ENCODE results near the gene SYNDIG1. TPM values are rescaled to one million over a fixed set of nuclear protein-coding genes. Genes with fewer than 3 reads are reported as not detected.

Gene SYNDIG1
- total RNA-seq, 2 donors from 2014 or later, result 0.78 TPM; not detected in 1

GRCh38 chr20:24468401-24469115 lies 871 bp upstream of the SYNDIG1 start:
- TF ChIP-seq CTCF (IDR thresholded peaks at IDR 0.05) (no peak), POLR2A (IDR thresholded peaks at IDR 0.05) (no peak)
- no peak for ATAC-seq
- H3K4me1 ChIP-seq, result peaks cover 20% of the 10 kb centered on the region
- H3K9me3 ChIP-seq, result no peaks in the 10 kb centered on the region
- 28 to 34% methylated on average over 21 to 23 of the region's 23 CpGs for WGBS, 2 donors
- H3K36me3 ChIP-seq (replicated peaks in 1 of 2; ENCODE audit: insufficient read depth in 1 of 2, low read depth in 2 of 2), result no peaks in the 10 kb centered on the region
- H3K4me3 ChIP-seq, result no peak overlapping the region
- intact Hi-C loops (cut with DNase I), result no loop called here
- H3K27ac ChIP-seq, result no peak overlapping the region
- H3K27me3 ChIP-seq, result peaks cover 0 to 9% of the 10 kb centered on the region in 2 donors
- DNase-seq, result no peak

GRCh38 chr20:24469894-24470745 lies 691 bp downstream of the SYNDIG1 start:
- no peak overlapping the region for H3K27ac ChIP-seq
- DNase-seq (no peak), ATAC-seq (no peak)
- peaks cover 0 to 9% of the 10 kb centered on the region in 2 donors for H3K27me3 ChIP-seq
- 0 to 1% methylated on average over 29 to 60 of the region's 62 CpGs for WGBS, 2 donors
- intact Hi-C loops (cut with DNase I), result no loop called here
- H3K4me3 ChIP-seq, result no peak overlapping the region
- H3K36me3 ChIP-seq (replicated peaks in 1 of 2; ENCODE audit: insufficient read depth in 1 of 2, low read depth in 2 of 2), result no peaks in the 10 kb centered on the region
- peaks cover 20% of the 10 kb centered on the region for H3K4me1 ChIP-seq
- no peaks in the 10 kb centered on the region for H3K9me3 ChIP-seq
- TF ChIP-seq CTCF (IDR thresholded peaks at IDR 0.05), result no peak
- no peak for TF ChIP-seq POLR2A (IDR thresholded peaks at IDR 0.05)

GRCh38 chr20:24470746-24471582 lies 1.5 kb downstream of the SYNDIG1 start:
- no peaks in the 10 kb centered on the region for H3K9me3 ChIP-seq
- no peak for DNase-seq
- H3K27ac ChIP-seq, result no peak overlapping the region
- peaks cover 20% of the 10 kb centered on the region for H3K4me1 ChIP-seq
- H3K36me3 ChIP-seq (replicated peaks in 1 of 2; ENCODE audit: insufficient read depth in 1 of 2, low read depth in 2 of 2), result no peaks in the 10 kb centered on the region
- ATAC-seq, result no peak
- TF ChIP-seq POLR2A (IDR thresholded peaks at IDR 0.05), result no peak
- no peak for TF ChIP-seq CTCF (IDR thresholded peaks at IDR 0.05)
- 2 to 8% methylated on average over 7 to 56 of the region's 56 CpGs for WGBS, 2 donors
- intact Hi-C loops (cut with DNase I), result no loop called here
- H3K27me3 ChIP-seq, result peaks cover 0 to 9% of the 10 kb centered on the region in 2 donors
- H3K4me3 ChIP-seq, result no peak overlapping the region

- H3K4me1 ChIP-seq, result peaks cover 20% of the 10 kb centered on the region
- no peak overlapping the region for H3K27ac ChIP-seq
- no peaks in the 10 kb centered on the region for H3K9me3 ChIP-seq
- no peak overlapping the region for H3K4me3 ChIP-seq
- intact Hi-C loops (cut with DNase I), result no loop called here
- ATAC-seq (no peak), DNase-seq (no peak)
- H3K27me3 ChIP-seq, result peaks cover 0 to 9% of the 10 kb centered on the region in 2 donors
- WGBS, 2 donors, result 50 to 64% methylated on average over 3 of the region's 3 CpGs
- no peaks in the 10 kb centered on the region for H3K36me3 ChIP-seq (replicated peaks in 1 of 2; ENCODE audit: insufficient read depth in 1 of 2, low read depth in 2 of 2)
- no peak for TF ChIP-seq POLR2A (IDR thresholded peaks at IDR 0.05)
- TF ChIP-seq CTCF (IDR thresholded peaks at IDR 0.05), result no peak
Observed at GRCh38 chr20:24472426-24472825, 3.0 kb downstream of the SYNDIG1 start.

Measured in body of pancreas (tissue), 4 donors.